Adrenal gland (tissue), 19 donors: ENCODE measurements around the gene CMTM5. TPM values are rescaled to one million over a fixed set of nuclear protein-coding genes. Genes with fewer than 3 reads are reported as not detected.

ENCODE experiments used
- DNase-seq, 7 donors: peaks; one replicate each; pipeline ENCODE4 v3.0.0-alpha.2; 2019 to 2020
- H3K27ac ChIP-seq, 5 donors: fragments of 200-600 bp; sonication (generic) in 4 of 5; 1 replicate in 3 of 5; 2 replicates in 2 of 5; pipeline versions ENCODE4 v1.5.1 to v1.8.0; 2016 to 2020; ENCODE audit warnings: mild to moderate bottlenecking in 1 of 5
- H3K27me3 ChIP-seq: fragments of 200-600 bp; 2 replicates; pipeline ENCODE4 v1.8.0; 2021
- H3K36me3 ChIP-seq, 2 donors: fragments of 200-600 bp; replicated peaks in 1 of 2; 1 replicate in 1 of 2; 2 replicates in 1 of 2; pipeline versions ENCODE4 v1.5.1 to v1.8.0; 2018 to 2022
- H3K4me1 ChIP-seq, 2 donors: fragments of 200-600 bp; replicated peaks in 1 of 2; 1 replicate in 1 of 2; 2 replicates in 1 of 2; pipeline versions ENCODE4 v1.5.1 to v1.8.0; 2018 to 2021
- H3K4me3 ChIP-seq, 4 donors: fragments of 200-600 bp; sonication (generic) in 3 of 4; one replicate each; pipeline ENCODE4 v1.5.1; 2016 to 2018
- H3K9me3 ChIP-seq, 3 donors: fragments of 200-600 bp; sonication (generic) in 1 of 3; replicated peaks in 1 of 3; 1 replicate in 2 of 3; 2 replicates in 1 of 3; pipeline versions ENCODE4 v1.5.1 to v1.8.0; 2016 to 2021
- CTCF ChIP-seq, 6 experiments: fragments of 450-650 bp in 4 of 6; fragments of 200-600 bp in 2 of 6; sonication (generic) in 1 of 6; IDR thresholded peaks; 1 replicate in 5 of 6; 2 replicates in 1 of 6; pipeline versions ENCODE4 v1.5.1 to v1.8.0; 2016 to 2021; ENCODE audit warnings: antibody characterized with exemption in 6 of 6, mild to moderate bottlenecking in 2 of 6, moderate library complexity in 1 of 6
- POLR2A ChIP-seq, 2 donors: fragments of 450-650 bp; IDR thresholded peaks; one replicate each; pipeline ENCODE4 v1.6.1; 2017; ENCODE audit warnings: antibody characterized with exemption in 2 of 2, mild to moderate bottlenecking in 2 of 2, moderate library complexity in 1 of 2
- WGBS, 4 donors: extraction: QIAGEN DNeasy Blood & Tissue Kit in 2 of 4; methylation state at CpG; one replicate each; pipeline versions ENCODE4 v1.1.5 to v1.1.7; 2013 to 2017; 5-methylcytosine and 5-hydroxymethylcytosine counted together
- intact Hi-C, 2 donors: fragments of 100-400 bp; cut with DNase I; formaldehyde crosslinking; loops; one replicate each; pipeline versions ENCODE4 v1.14.1 to v1.15.0; 2022 to 2023
- long read RNA-seq, 10 donors: library from polyadenylated mRNA in 3 of 10; unstranded in 2 of 10; stranded (forward) in 1 of 10; transcript quantifications; one replicate each; pipeline ENCODE4 v2.0.0 and lab custom pipeline, GENCODE V29; 2021 to 2026
- polyA plus RNA-seq, 3 donors: library from polyadenylated mRNA; stranded (reverse); fragments of 200-250 nt in 2 of 3; fragments of 350-450 nt in 1 of 3; fragmentation: Illumina TruSeq in 1 of 3; extraction: RNeasy Lipid Tissue Mini Kit (QIAGEN cat#74804) in 1 of 3; gene quantifications; one replicate each; pipeline ENCODE4 v1.2.3, GENCODE V29; 2013 to 2014
- total RNA-seq, 9 donors: library from RNA; depleted of rRNA in 4 of 9; stranded (reverse); fragments of >200 nt in 4 of 9; fragments of 120-200 nt in 1 of 9; fragmentation: NEBNext Ultra II Directional in 1 of 9; extraction: Animal tissue kit (Norgen Biotek cat#: 25700) in 1 of 9; gene quantifications; one replicate each; pipeline versions ENCODE4 v1.1.0 to v1.2.4, GENCODE V29; 2013 to 2023
- donor health status: healthy with polysubstance abuse.
- donor health status: Bipolar disorder and iron deficiency.
- donor health status: DM: yes; HTN: yes; CAD: no.
- donor health status: DM: no; HTN: no; CAD: no.
- donor health status: DM: no; HTN: no; CAD: no.
- donor health status: DM: yes; HTN: yes; CAD: no.

CMTM5 gene
- 1 to 10 TPM in 1 of 9 donors, under 1 TPM in 3, not detected in 5; 0.34 to 2.5 (median 0.62) TPM for total RNA-seq
- 1 to 10 TPM in 2 of 3 donors, under 1 TPM in 1; 0.59 to 2.6 (median 1.9) TPM for polyA plus RNA-seq
- long read RNA-seq, donor 1, result 0 reads
- long read RNA-seq, donor 2, partial matches to known transcripts, result 0 of 1 reads
- long read RNA-seq, donor 2, other reads (novel, unspliced or antisense), result 0 of 1 reads
- long read RNA-seq, donor 3, result 0 reads
- long read RNA-seq, donor 4, result 0 reads
- long read RNA-seq, donor 5, result 0 reads
- long read RNA-seq, donor 6, partial matches to known transcripts, result 0 of 1 reads
- long read RNA-seq, donor 6, other reads (novel, unspliced or antisense), result 0 of 1 reads
- long read RNA-seq, donor 7, result 0 reads
- long read RNA-seq, donor 8, result 0 reads
- long read RNA-seq, donor 9, partial matches to known transcripts, result 0 of 1 reads
- long read RNA-seq, donor 9, other reads (novel, unspliced or antisense), result 0 of 1 reads
- long read RNA-seq, donor 10, result 0 reads

GRCh38 chr14:23376482-23377197 lies at the start of gene CMTM5:
Gene CMTM5, plus strand, starts transcription at chr14:23377046. Its CDS starts 206 bp downstream, at chr14:23377252.
- DNase-seq, result no peak
- Histone ChIP-seq H3K4me1 (no peaks in the 10 kb centered on the region), H3K36me3 (no peaks in the 10 kb centered on the region), H3K27ac (no peak within 1 kb of the TSS), H3K4me3 (no peak within 1 kb of the TSS), H3K27me3 (no peaks in the 10 kb centered on the region), H3K9me3 (no peaks in the 10 kb centered on the region)
- intact Hi-C loops, result loop anchor here in 1 of 2 donors (5.0 kb wide), 1 partner anchor 109 kb away; no protein-coding TSS in a partner anchor
- TF ChIP-seq CTCF (IDR thresholded peaks at IDR 0.05) (no peak), POLR2A (IDR thresholded peaks at IDR 0.05) (no peak)
- WGBS, 4 donors, result 53 to 65% (median 58%) methylated on average over 13 of the region's 13 CpGs

GRCh38 chr14:23327947-23328744 lies 48.7 kb upstream of the CMTM5 start:
- Histone ChIP-seq H3K9me3 (no peaks in the 10 kb centered on the region), H3K27ac (no peak overlapping the region), H3K36me3 (peaks cover 0 to 24% of the 10 kb centered on the region in 2 donors), H3K4me3 (no peak overlapping the region), H3K4me1 (peaks cover 2 to 10% of the 10 kb centered on the region in 2 donors), H3K27me3 (no peaks in the 10 kb centered on the region)
- TF ChIP-seq POLR2A (IDR thresholded peaks at IDR 0.05) (no peak), CTCF (IDR thresholded peaks at IDR 0.05) (peak; percentile 79 to 91 (median 86))
- 31 to 40% (median 36%) methylated on average over 4 of the region's 4 CpGs for WGBS, 4 donors
- DNase-seq, result peak; percentile 68 to 89 (median 78)
- intact Hi-C loops, result loop anchor here in 1 of 2 donors (2.0 to 10.0 kb wide), 3 partner anchors 51 to 237 kb away; partner anchors contain the start of gene AP1G2

- no peaks in the 10 kb centered on the region for H3K9me3 ChIP-seq
- H3K27ac ChIP-seq, result no peak overlapping the region
- intact Hi-C loops, result loop anchor here in 1 of 2 donors (10.0 kb wide), 1 partner anchor 229 kb away; the partner anchor contains the start of gene AP1G2
- WGBS, 4 donors, result 82 to 90% (median 87%) methylated on average over 5 of the region's 5 CpGs
- peak in 1 of 7 donors; percentile 18 for DNase-seq
- H3K36me3 ChIP-seq, result no peaks in the 10 kb centered on the region
- no peaks in the 10 kb centered on the region for H3K27me3 ChIP-seq
- TF ChIP-seq POLR2A (IDR thresholded peaks at IDR 0.05), result no peak
- TF ChIP-seq CTCF (IDR thresholded peaks at IDR 0.05), result no peak
- H3K4me1 ChIP-seq, result no peaks in the 10 kb centered on the region
- no peak overlapping the region for H3K4me3 ChIP-seq
Measured at GRCh38 chr14:23335623-23336022, 41.2 kb upstream of the CMTM5 start.
